ENCODE data around the gene PLEKHA1.

PLEKHA1 gene

GRCh38 chr10:122352817-122353525 lies 21.5 kb upstream of the PLEKHA1 start:
- H3K27ac ChIP-seq (replicated peaks) = no peak overlapping the region
- no peak overlapping the region for H3K4me3 ChIP-seq (replicated peaks; ENCODE audit: insufficient read depth, low read length)
- DNase-seq (ENCODE audit: low read depth in 1 of 2, low spot score in 1 of 2) = no peak
- no peaks in the 10 kb centered on the region for H3K27me3 ChIP-seq (ENCODE audit: insufficient read depth, poor library complexity, severe bottlenecking)
- TF ChIP-seq REST (IDR thresholded peaks at IDR 0.05; ENCODE audit: insufficient replicate concordance, low read depth) (no peak), POLR2AphosphoS5 (IDR thresholded peaks at IDR 0.05; ENCODE audit: low read depth) (no peak), CTCF (IDR thresholded peaks at IDR 0.05; ENCODE audit: insufficient read depth, low read length) (no peak), SPI1 (IDR thresholded peaks at IDR 0.05; ENCODE audit: borderline replicate concordance, low read depth) (no peak), GABPA (IDR thresholded peaks at IDR 0.05; ENCODE audit: low read depth) (no peak)

GRCh38 chr10:122354383-122354782 lies 20.1 kb upstream of the PLEKHA1 start:
- H3K4me3 ChIP-seq (replicated peaks; ENCODE audit: insufficient read depth, low read length) = no peak overlapping the region
- H3K27me3 ChIP-seq (ENCODE audit: insufficient read depth, poor library complexity, severe bottlenecking) = no peaks in the 10 kb centered on the region
- DNase-seq (ENCODE audit: low read depth in 1 of 2, low spot score in 1 of 2) = no peak
- H3K27ac ChIP-seq (replicated peaks) = no peak overlapping the region
- TF ChIP-seq SPI1 (IDR thresholded peaks at IDR 0.05; ENCODE audit: borderline replicate concordance, low read depth) = no peak
- TF ChIP-seq CTCF (IDR thresholded peaks at IDR 0.05; ENCODE audit: insufficient read depth, low read length) = no peak
- no peak for TF ChIP-seq POLR2AphosphoS5 (IDR thresholded peaks at IDR 0.05; ENCODE audit: low read depth)
- TF ChIP-seq REST (IDR thresholded peaks at IDR 0.05; ENCODE audit: insufficient replicate concordance, low read depth) = no peak
- no peak for TF ChIP-seq GABPA (IDR thresholded peaks at IDR 0.05; ENCODE audit: low read depth)

GRCh38 chr10:122357685-122358084 lies 16.8 kb upstream of the PLEKHA1 start:
- Histone ChIP-seq H3K27ac (replicated peaks) (no peak overlapping the region), H3K4me3 (replicated peaks; ENCODE audit: insufficient read depth, low read length) (no peak overlapping the region), H3K27me3 (ENCODE audit: insufficient read depth, poor library complexity, severe bottlenecking) (no peaks in the 10 kb centered on the region)
- DNase-seq (ENCODE audit: low read depth in 1 of 2, low spot score in 1 of 2) = no peak
- TF ChIP-seq POLR2AphosphoS5 (IDR thresholded peaks at IDR 0.05; ENCODE audit: low read depth) = no peak
- no peak for TF ChIP-seq GABPA (IDR thresholded peaks at IDR 0.05; ENCODE audit: low read depth)
- TF ChIP-seq CTCF (IDR thresholded peaks at IDR 0.05; ENCODE audit: insufficient read depth, low read length) = no peak
- no peak for TF ChIP-seq REST (IDR thresholded peaks at IDR 0.05; ENCODE audit: insufficient replicate concordance, low read depth)
- TF ChIP-seq SPI1 (IDR thresholded peaks at IDR 0.05; ENCODE audit: borderline replicate concordance, low read depth) = no peak

All from HL-60 (cell line).